Measurements from ENCODE around the gene SORL1.

Gene SORL1

GRCh38 chr11:121589946-121590537 lies 137.9 kb downstream of the SORL1 start:
- DNase-seq = no peak

- no peak for DNase-seq
These were observed 138.8 kb downstream of the SORL1 start for GRCh38 chr11:121590772-121591404.

- DNase-seq = peak; percentile 60
These were observed 139.4 kb downstream of the SORL1 start for GRCh38 chr11:121591405-121592033.

- DNase-seq = no peak
These were observed 140.6 kb downstream of the SORL1 start for GRCh38 chr11:121592708-121593107.

GRCh38 chr11:121595717-121596161 lies 143.6 kb downstream of the SORL1 start:
- peak; percentile 99 for DNase-seq

- no peak for DNase-seq
These were observed 144.4 kb downstream of the SORL1 start for GRCh38 chr11:121596195-121597155.

GRCh38 chr11:121603316-121603715 lies 151.2 kb downstream of the SORL1 start:
- no peak for DNase-seq

- DNase-seq = no peak
These were observed 152.0 kb downstream of the SORL1 start for GRCh38 chr11:121604152-121604551.

- DNase-seq = no peak
These were observed 154.2 kb downstream of the SORL1 start for GRCh38 chr11:121606354-121606753.

- no peak for DNase-seq
These were observed 155.2 kb downstream of the SORL1 start for GRCh38 chr11:121607341-121607740.

GRCh38 chr11:121608545-121609098 lies 156.5 kb downstream of the SORL1 start:
- no peak for DNase-seq

GRCh38 chr11:121610706-121611105 lies 158.6 kb downstream of the SORL1 start:
- no peak for DNase-seq

GRCh38 chr11:121611242-121611641 lies 159.1 kb downstream of the SORL1 start:
- no peak for DNase-seq

- DNase-seq = no peak
These were observed 161.6 kb downstream of the SORL1 start for GRCh38 chr11:121613724-121614123.

GRCh38 chr11:121614636-121615240 lies 162.6 kb downstream of the SORL1 start:
- no peak for DNase-seq

- no peak for DNase-seq
These were observed 163.4 kb downstream of the SORL1 start for GRCh38 chr11:121615501-121615900.

GRCh38 chr11:121618516-121618915 lies 166.4 kb downstream of the SORL1 start:
- DNase-seq = no peak

GRCh38 chr11:121625777-121626506 lies 173.8 kb downstream of the SORL1 start:
- DNase-seq = no peak

GRCh38 chr11:121626507-121626875 lies 174.4 kb downstream of the SORL1 start:
- no peak for DNase-seq

- DNase-seq = no peak
These were observed 174.9 kb downstream of the SORL1 start for GRCh38 chr11:121626980-121627379.

GRCh38 chr11:121630041-121630440 lies 177.9 kb downstream of the SORL1 start:
- peak; percentile 69 for DNase-seq

GRCh38 chr11:121631456-121631855 lies 179.3 kb downstream of the SORL1 start:
- no peak for DNase-seq

Data from HCEC 1CT (cell line).